ENCODE results near the gene POLR1G. TPM values are rescaled to one million over a fixed set of nuclear protein-coding genes. Genes with fewer than 3 reads are reported as not detected.
A peak's percentile ranks its signal among the peaks of the same experiment; 100 is the strongest.

The POLR1G gene
- total and polyA plus RNA-seq, 2 experiments from 2014 or later: 33.0 to 85.9 TPM

DNA sequence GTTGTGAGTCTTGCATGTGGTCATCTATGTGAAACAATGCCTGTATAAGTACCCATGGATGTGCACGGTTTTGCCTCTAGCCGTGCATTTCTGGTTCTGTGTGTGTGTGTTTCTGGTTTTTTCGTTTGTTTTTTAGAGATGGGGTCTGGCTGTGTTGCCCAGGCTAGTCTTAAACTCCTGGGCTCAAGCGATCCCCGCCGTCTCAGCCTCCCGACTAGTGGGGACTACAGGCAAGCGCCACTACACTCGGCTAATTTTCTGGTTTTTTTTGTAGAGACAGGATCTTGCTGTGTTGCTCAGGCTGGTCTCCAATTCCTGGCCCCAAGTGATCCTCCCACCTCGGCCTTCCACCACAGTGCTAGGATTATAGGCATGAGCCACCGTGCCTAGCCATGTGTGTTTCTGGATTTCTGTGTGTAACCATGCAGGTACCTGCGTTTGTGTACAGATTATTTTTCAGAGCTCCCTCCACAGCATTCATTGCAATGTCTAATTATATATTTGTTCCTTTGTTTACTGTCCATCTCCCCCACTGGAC is 45.5 kb downstream of the POLR1G start:
- Histone ChIP-seq H3K27me3 (ENCODE audit: insufficient read depth) (peaks cover 41% of the 10 kb centered on the region), H3F3A (replicated peaks; ENCODE audit: low read depth) (peaks cover 26% of the 10 kb centered on the region), H2AFZ (no peak overlapping the region), H3K79me2 (replicated peaks; ENCODE audit: insufficient read depth) (no peaks in the 10 kb centered on the region), H3K36me3 (ENCODE audit: insufficient read depth) (no peaks in the 10 kb centered on the region), H3K4me2 (no peak overlapping the region), H3K27ac (ENCODE audit: low read depth) (no peak overlapping the region), H3K4me1 (ENCODE audit: insufficient read depth) (peaks cover 8% of the 10 kb centered on the region; the same call in 1 of the 2 replicates), H4K20me1 (replicated peaks; ENCODE audit: insufficient read depth) (no peaks in the 10 kb centered on the region), H3K4me3 (no peak overlapping the region), H3K9me2 (ENCODE audit: insufficient read depth) (no peaks in the 10 kb centered on the region)
- Mint-ChIP-seq H3K4me3 (peak overlapping the region; percentile 79), H3K27me3 (ENCODE audit: insufficient read depth, low read depth, poor library complexity) (peaks cover 41% of the 10 kb centered on the region), H3K4me1 (peaks cover 23% of the 10 kb centered on the region), H3K9me3 (peaks cover 10% of the 10 kb centered on the region), H3K27ac (no peak overlapping the region), H3K36me3 (ENCODE audit: low read depth) (no peaks in the 10 kb centered on the region; the same call in 2 of the 3 replicates)
- ATAC-seq (no peak), DNase-seq (ENCODE audit: low spot score) (no peak)
- TF ChIP-seq STAT1 (IDR thresholded peaks at IDR 0.05; ENCODE audit: unreplicated experiment) (no peak), ZNF331 (CRISPR knock-in tag; IDR thresholded peaks at IDR 0.05; ENCODE audit: low read depth) (no peak), JUNB (IDR thresholded peaks at IDR 0.05; ENCODE audit: unreplicated experiment) (no peak), NANOG (IDR thresholded peaks at IDR 0.05; ENCODE audit: borderline replicate concordance) (no peak), EZH2phosphoT487 (IDR thresholded peaks at IDR 0.05; ENCODE audit: unreplicated experiment) (no peak), EZH2 (IDR thresholded peaks at IDR 0.05; ENCODE audit: low read depth, unreplicated experiment) (no peak)
- TF ChIP-seq, protein P1, sequence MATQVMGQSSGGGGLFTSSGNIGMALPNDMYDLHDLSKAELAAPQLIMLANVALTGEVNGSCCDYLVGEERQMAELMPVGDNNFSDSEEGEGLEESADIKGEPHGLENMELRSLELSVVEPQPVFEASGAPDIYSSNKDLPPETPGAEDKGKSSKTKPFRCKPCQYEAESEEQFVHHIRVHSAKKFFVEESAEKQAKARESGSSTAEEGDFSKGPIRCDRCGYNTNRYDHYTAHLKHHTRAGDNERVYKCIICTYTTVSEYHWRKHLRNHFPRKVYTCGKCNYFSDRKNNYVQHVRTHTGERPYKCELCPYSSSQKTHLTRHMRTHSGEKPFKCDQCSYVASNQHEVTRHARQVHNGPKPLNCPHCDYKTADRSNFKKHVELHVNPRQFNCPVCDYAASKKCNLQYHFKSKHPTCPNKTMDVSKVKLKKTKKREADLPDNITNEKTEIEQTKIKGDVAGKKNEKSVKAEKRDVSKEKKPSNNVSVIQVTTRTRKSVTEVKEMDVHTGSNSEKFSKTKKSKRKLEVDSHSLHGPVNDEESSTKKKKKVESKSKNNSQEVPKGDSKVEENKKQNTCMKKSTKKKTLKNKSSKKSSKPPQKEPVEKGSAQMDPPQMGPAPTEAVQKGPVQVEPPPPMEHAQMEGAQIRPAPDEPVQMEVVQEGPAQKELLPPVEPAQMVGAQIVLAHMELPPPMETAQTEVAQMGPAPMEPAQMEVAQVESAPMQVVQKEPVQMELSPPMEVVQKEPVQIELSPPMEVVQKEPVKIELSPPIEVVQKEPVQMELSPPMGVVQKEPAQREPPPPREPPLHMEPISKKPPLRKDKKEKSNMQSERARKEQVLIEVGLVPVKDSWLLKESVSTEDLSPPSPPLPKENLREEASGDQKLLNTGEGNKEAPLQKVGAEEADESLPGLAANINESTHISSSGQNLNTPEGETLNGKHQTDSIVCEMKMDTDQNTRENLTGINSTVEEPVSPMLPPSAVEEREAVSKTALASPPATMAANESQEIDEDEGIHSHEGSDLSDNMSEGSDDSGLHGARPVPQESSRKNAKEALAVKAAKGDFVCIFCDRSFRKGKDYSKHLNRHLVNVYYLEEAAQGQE (IDR thresholded peaks at IDR 0.05; ENCODE audit: unreplicated experiment): no peak
- TF ChIP-seq, protein P2, sequence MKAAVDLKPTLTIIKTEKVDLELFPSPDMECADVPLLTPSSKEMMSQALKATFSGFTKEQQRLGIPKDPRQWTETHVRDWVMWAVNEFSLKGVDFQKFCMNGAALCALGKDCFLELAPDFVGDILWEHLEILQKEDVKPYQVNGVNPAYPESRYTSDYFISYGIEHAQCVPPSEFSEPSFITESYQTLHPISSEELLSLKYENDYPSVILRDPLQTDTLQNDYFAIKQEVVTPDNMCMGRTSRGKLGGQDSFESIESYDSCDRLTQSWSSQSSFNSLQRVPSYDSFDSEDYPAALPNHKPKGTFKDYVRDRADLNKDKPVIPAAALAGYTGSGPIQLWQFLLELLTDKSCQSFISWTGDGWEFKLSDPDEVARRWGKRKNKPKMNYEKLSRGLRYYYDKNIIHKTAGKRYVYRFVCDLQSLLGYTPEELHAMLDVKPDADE (IDR thresholded peaks at IDR 0.05): no peak
- TF ChIP-seq, protein P3, sequence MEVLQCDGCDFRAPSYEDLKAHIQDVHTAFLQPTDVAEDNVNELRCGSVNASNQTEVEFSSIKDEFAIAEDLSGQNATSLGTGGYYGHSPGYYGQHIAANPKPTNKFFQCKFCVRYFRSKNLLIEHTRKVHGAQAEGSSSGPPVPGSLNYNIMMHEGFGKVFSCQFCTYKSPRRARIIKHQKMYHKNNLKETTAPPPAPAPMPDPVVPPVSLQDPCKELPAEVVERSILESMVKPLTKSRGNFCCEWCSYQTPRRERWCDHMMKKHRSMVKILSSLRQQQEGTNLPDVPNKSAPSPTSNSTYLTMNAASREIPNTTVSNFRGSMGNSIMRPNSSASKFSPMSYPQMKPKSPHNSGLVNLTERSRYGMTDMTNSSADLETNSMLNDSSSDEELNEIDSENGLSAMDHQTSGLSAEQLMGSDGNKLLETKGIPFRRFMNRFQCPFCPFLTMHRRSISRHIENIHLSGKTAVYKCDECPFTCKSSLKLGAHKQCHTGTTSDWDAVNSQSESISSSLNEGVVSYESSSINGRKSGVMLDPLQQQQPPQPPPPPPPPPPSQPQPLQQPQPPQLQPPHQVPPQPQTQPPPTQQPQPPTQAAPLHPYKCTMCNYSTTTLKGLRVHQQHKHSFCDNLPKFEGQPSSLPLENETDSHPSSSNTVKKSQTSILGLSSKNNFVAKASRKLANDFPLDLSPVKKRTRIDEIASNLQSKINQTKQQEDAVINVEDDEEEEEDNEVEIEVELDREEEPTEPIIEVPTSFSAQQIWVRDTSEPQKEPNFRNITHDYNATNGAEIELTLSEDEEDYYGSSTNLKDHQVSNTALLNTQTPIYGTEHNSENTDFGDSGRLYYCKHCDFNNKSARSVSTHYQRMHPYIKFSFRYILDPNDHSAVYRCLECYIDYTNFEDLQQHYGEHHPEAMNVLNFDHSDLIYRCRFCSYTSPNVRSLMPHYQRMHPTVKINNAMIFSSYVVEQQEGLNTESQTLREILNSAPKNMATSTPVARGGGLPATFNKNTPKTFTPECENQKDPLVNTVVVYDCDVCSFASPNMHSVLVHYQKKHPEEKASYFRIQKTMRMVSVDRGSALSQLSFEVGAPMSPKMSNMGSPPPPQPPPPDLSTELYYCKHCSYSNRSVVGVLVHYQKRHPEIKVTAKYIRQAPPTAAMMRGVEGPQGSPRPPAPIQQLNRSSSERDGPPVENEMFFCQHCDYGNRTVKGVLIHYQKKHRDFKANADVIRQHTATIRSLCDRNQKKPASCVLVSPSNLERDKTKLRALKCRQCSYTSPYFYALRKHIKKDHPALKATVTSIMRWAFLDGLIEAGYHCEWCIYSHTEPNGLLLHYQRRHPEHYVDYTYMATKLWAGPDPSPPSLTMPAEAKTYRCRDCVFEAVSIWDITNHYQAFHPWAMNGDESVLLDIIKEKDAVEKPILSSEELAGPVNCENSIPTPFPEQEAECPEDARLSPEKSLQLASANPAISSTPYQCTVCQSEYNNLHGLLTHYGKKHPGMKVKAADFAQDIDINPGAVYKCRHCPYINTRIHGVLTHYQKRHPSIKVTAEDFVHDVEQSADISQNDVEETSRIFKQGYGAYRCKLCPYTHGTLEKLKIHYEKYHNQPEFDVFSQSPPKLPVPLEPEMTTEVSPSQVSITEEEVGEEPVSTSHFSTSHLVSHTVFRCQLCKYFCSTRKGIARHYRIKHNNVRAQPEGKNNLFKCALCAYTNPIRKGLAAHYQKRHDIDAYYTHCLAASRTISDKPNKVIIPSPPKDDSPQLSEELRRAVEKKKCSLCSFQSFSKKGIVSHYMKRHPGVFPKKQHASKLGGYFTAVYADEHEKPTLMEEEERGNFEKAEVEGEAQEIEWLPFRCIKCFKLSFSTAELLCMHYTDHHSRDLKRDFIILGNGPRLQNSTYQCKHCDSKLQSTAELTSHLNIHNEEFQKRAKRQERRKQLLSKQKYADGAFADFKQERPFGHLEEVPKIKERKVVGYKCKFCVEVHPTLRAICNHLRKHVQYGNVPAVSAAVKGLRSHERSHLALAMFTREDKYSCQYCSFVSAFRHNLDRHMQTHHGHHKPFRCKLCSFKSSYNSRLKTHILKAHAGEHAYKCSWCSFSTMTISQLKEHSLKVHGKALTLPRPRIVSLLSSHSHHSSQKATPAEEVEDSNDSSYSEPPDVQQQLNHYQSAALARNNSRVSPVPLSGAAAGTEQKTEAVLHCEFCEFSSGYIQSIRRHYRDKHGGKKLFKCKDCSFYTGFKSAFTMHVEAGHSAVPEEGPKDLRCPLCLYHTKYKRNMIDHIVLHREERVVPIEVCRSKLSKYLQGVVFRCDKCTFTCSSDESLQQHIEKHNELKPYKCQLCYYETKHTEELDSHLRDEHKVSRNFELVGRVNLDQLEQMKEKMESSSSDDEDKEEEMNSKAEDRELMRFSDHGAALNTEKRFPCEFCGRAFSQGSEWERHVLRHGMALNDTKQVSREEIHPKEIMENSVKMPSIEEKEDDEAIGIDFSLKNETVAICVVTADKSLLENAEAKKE (CRISPR knock-in tag; IDR thresholded peaks at IDR 0.05): no peak
- TF ChIP-seq, protein P4, sequence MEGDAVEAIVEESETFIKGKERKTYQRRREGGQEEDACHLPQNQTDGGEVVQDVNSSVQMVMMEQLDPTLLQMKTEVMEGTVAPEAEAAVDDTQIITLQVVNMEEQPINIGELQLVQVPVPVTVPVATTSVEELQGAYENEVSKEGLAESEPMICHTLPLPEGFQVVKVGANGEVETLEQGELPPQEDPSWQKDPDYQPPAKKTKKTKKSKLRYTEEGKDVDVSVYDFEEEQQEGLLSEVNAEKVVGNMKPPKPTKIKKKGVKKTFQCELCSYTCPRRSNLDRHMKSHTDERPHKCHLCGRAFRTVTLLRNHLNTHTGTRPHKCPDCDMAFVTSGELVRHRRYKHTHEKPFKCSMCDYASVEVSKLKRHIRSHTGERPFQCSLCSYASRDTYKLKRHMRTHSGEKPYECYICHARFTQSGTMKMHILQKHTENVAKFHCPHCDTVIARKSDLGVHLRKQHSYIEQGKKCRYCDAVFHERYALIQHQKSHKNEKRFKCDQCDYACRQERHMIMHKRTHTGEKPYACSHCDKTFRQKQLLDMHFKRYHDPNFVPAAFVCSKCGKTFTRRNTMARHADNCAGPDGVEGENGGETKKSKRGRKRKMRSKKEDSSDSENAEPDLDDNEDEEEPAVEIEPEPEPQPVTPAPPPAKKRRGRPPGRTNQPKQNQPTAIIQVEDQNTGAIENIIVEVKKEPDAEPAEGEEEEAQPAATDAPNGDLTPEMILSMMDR (conservative IDR thresholded peaks at IDR 0.05; ENCODE audit: low read depth in 2 of 2): no peak
